ENCODE data around the gene MAD1L1.
"Not testable (repeated sequence)": the region's sequence is repeated elsewhere in the genome, so short reads cannot be mapped to it uniquely, and the experiment has no call there.

The MAD1L1 gene

DNA sequence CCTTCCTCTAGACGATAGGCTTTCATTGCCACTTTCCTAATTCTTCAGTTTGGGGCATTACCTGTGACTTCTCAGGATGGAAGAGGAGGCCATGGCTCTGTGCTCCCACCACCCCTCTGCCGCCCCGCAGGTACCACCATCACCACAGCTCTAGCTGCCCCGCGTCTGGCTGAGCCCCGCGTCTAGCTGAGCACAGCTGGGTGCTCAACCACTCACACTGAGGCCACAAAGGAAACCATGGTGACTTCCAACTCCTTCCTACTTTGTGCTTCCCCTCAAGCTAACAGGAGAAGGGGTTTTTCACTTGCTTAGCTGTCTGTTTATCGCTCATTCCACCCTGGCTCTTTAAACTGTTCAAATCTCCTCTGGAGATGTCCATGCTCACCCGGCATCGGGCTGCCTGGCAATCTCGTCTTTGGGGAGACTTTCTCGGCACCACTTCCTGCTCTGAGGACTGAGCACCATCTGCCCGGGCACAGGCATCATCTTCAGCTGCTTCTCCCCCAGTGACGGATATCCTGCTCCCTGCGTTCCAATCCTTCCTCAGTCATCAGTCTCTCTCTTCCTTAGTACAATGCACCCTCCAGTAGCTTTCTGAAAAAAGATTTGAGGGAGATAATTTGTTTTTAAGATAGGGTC lies 59.4 kb downstream of the MAD1L1 start:
- DNase-seq (ENCODE audit: low spot score), result no peak

DNA sequence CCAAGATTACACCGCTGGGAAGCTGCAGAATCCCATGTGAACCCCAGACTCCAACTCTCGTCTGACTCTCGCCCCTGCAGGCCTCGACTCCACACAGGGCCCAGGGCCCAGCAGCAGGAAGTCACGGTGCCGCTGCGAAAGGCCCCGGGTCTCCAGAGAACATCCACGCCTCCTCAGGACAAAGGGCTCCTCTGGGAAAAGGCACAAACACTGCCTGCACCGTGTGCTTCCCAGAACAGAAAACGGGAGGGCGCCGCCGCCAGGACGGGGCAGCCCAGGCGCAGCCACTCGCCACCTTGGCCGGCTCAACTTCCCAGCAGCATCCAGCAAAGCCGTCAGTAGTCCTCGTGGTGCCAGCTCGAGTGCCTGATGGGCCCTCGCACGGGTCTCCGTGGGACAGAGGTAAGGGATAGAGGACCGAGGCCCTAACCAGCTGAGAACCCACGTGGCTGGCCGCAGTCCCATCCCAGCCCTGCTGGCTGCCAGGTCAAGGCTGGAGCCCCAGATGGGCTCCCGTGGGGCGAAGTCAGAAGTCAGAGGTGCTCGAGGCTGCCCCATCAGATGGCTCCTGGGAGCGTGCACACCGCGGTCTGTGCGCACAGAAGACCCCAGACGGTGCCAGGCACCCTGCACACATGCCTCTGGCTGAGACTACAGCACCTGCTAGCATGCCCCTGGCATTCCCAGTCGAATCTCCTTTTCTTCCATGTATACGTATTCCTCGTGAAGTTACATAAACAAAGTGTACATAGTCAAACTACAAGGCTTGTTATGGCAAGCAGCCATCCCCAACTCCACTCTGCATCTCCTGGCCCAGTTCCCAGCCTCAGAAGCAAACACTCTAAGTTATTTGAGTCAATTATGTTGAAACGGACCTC lies 60.2 kb downstream of the MAD1L1 start:
- no peak for DNase-seq (ENCODE audit: low spot score)

DNA sequence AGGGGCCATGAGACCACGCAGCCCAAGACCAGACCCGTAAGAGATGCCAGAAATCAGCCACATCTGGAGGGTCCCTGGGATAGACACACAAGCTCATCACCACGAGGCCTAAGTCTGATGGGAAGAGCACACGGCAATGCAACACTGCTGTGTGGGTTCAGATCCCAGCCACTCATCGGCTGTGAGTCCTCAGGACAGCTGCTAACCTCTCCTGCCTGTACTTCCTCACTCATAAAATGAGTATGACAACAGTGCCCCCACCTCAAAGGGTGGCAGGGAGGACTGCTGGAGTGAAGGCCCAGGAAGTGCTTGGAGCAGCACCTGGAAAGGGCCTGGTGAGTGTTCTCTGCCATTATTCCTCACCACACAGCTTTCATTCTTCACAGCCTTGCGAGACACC lies 60.9 kb downstream of the MAD1L1 start:
- no peak for DNase-seq (ENCODE audit: low spot score)

DNA sequence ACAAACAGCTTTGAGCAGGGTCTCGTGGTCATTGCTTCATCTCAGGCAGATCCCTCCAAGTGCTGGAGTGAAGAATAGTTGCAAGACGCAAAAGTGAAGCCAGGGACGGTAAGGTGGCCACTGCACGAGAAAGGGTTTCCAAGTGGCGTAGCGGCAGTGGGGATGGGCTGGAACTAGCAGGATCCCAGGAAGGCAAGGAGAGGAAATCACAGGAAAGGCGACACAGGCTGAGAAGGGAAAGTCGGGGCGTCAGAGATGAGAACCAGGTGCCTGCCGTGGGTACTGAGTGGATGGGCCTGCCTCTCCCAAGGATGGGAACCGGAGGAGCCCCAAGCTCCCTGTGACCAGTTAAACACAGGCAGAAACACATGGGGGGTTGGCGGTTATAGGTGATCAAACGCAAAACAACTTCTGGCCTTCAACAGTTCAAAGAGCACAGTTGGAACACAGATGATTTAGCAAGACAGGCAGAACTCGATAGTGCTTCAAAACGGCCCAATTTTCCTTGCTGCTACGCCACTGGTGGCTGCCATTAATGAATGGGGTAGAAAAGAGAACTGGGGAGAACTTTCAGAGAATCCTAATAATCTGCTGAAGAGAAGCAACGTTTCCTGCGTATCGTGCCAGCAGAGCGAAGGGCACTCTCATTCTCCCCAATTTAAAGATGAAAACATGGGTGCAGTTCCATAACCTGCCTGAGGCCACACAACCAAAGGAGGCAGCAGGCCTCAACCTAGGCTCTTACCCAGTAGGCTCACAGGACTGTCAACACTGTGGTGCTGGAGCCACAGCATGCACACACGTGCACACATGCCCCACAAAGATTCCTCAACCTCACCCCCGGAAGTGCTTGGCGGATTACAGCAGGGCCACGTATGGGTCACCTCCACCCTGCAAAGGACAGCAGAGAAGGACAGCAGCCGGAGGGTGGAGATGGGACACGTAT lies 61.9 kb downstream of the MAD1L1 start:
- no peak for DNase-seq (ENCODE audit: low spot score)

DNA sequence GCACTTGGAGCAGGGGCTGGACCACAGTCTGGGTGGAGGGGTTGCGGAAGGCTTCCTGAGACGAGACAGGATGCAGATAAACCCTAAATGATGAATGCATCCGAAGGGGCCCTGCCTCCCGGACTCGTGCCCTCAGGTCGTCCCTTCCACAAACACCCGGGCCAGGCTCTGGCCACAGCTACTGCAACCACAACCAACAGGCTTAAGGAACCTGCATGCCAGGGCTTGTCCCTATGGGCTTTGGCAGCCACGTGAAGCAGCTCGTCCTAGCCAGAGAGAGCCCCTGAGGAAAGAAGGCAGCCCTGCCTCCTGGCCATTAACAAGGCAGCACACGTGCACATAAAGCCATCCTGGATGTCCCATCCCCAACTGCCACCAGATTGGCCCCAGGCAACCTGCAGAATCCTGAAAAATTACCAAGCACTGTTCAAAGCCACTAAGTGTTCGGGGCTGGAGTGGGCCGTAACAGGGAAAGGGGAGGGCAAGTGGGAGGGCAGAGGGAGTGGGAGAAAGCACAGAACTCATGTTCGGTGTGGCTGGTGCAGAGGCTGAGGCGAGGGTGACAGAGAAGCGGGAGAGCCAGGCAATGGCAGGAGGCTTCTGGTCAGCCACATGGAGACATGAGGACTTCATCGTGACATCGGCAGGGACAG lies 62.7 kb downstream of the MAD1L1 start:
- no peak for DNase-seq (ENCODE audit: low spot score)

DNA sequence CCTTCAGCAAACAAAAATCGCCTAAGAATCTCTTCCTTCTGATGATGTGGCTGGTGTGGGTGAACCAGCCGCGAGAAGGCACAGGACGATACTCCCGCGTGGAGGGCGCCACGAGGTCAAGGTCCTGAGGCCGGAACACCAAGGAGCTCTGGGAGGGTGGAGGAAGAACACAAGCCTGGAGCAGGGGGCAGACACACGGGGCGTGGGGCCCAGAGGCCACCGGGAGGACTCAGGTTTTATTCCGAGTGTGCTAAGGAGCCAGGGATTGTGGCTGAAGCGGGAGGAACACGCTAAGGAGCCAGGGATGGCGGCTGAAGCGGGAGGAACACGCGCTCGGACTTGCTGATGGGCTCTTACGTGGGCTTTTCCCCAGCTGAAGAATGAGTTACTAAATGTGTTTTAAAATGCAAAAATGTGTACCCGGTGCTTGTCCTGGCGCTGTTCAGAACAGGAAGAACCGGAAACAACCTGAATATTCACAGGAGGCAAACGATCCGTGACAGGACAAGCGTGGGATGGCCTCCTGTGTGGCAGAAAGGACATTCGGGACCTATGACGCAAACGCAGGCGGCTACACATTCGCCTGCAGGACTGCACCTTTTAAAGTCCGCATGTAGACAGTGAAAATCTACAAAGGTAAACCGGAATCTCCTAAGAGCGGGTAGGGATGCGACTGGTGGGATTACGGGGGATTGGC lies 64.0 kb downstream of the MAD1L1 start:
- DNase-seq (ENCODE audit: low spot score), result no peak

DNA sequence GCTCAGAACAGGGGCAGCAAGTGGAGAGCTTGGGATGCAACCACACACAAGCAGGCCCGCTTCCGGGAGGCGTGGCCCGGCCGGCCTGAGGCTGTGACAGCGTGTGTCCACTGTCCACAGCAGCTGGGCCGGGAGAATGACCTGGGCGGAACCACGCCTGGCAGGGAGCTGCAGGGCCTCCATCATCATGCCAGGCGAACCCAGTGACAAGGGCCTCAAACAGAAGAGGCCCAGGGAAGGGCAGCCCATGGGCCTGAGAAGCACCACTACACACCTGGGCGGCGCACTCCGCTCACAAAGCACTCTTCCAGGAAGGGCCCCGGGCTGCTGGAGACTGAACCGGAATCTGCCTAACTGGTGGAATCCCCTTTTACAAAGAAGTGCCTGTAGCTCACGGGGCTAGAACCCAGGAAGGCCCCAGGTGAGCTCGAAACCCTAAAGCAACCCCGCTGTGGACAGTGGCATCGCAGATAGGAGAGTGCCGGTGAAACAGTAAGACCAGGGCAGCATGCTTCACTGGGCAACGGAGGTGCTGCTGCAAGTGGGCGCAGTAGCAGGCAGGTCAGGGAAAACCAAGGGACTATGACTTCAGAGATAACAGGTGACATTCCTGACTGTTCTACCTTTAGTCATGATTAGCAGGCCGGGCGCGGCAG lies 66.0 kb downstream of the MAD1L1 start:
- DNase-seq (ENCODE audit: low spot score), result no peak

DNA sequence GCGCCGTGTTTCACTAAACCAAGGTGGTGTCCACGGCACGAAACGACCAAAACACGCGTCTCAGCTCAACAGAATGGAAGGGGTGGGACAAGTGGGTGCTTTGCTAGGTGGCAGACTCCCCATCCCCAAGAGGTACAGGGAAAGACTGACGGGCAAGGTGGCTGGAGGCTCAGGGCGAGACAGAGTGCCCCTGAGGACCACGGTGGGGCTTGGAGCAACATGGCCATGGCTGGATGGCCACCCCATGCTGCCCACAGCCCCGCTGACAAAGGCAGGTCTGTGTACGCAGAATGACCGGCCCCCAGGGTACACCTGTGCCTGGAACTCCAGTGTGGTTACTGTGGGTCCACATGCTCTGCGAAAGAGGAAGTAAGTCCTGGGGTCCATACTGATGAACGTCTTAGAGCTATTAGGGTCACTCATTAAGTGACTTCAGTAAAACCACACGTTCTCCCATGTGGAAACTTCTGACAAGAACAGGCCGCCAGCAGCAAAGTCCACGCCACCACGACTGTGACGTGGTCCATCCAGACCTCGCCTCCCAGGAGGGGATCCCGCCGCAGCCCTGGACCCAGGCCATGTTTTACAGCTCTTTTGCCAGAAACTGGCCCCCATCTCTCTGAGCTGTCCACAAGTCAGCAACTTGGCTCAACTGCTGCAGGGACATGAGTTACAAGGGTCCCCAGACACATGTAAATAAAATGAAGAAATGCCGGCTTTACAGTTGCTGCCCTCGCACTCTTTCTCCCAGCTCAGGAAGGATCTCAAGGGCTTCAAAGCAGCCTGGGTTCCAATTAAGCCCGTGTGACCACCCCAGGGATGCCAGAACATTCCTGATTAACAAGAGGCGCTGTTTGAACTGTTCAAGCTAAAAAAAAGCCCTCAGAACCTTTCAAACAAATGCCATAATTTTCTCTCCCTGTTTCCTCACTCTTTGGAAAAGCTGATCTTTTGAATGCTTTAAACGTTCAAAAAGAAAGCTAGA lies 66.8 kb downstream of the MAD1L1 start:
- no peak for DNase-seq (ENCODE audit: low spot score)

DNA sequence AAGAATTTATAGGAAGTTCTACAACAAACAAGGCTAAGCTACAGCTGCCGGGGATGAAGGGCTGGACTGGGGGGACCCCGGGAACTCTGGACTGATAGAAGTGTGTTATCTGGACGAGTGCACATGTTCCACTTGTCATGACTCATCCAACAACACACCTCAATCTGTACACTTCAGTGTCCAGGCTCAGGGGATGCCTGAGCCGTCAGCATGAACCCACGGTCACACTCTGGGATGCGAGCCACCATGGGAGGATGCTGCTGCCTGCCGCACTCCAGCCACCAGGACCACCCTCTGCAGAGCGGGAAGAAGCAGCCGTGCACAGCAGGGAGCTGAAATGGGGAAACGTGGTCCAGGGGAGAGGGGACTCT lies 67.5 kb downstream of the MAD1L1 start:
- peak; percentile 55 for DNase-seq (ENCODE audit: low spot score)

DNA sequence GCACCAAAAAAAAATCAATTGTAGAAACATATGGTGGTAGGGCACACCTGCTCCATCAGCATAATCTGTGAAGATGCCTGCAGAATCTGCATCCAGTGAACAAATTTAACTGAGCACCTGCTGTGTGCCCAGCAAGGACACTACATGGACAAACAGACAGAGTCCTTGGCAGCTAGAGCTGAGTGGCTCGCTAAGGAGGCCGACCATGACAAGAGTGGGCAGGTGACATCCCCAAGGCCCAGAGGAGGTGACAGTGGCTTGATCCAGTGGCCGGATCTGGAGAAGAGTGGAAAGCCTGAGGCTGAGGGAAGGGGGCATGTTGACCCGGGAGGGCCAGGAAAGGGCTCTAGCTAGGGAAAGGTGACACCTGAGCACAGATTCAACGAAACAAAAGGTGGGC lies 68.1 kb downstream of the MAD1L1 start:
- DNase-seq (ENCODE audit: low spot score), result no peak

DNA sequence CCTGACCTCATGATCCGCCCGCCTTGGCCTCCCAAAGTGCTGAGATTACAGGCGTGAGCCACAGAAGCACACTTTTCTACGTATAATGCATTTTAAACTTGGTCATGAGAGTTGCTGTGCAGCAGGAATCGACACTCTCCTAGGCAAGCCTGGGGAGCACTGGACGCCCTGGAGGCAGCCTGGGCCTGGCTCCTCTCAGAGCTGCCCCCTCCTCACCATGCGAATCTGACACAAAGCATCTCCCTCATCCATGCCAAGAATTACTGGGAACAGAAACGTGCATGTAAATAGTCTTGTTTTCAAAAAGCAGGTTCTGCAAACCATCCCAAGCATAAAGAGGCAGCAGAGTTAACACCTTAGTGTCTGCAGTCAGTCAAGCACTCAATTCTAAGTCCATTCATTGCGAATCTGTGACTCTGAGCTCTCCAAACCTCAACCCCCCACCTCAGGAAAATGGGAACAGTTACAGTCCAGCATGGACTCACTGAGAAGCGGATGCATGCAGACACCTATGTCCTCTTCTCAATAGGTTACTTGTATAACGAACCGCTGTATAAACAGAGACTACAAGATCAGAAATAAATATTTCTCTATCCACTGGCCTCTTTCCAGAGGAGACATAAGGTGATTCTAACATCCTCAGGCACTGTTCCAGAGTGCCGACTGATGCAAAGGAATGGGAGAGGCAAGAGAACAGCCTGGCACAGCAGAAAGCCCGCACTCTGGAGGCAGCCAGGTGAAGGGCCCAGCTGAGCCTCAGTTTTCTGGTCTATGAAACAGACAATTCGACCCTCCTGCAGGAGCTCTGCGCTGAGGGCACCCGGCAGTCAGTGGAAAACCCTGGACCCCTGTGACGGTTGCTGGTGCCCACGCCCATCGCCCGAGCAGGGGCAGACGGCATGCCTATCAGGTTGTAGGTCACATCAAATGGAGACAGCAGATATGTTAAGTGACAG lies 68.9 kb downstream of the MAD1L1 start:
- no peak for DNase-seq (ENCODE audit: low spot score)

DNA sequence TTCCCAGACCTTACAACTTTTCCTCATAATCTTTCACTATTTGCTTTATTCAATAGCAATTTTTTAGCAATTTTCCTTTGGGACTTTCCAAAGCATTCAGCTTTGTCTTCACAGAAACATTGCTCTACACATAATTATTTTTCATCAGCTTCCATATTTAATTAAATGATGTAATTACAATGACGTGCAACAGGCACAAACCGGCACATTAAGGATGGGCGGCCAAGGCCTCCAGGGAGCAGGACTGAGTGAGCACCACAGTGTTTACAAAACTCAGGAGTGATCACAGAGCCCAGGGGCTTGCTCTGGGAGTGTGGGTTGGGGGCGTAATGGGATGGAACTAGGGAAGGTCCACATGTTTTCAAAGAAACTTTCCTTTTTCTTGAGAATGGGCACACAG lies 69.8 kb downstream of the MAD1L1 start:
- no peak for DNase-seq (ENCODE audit: low spot score)

DNA sequence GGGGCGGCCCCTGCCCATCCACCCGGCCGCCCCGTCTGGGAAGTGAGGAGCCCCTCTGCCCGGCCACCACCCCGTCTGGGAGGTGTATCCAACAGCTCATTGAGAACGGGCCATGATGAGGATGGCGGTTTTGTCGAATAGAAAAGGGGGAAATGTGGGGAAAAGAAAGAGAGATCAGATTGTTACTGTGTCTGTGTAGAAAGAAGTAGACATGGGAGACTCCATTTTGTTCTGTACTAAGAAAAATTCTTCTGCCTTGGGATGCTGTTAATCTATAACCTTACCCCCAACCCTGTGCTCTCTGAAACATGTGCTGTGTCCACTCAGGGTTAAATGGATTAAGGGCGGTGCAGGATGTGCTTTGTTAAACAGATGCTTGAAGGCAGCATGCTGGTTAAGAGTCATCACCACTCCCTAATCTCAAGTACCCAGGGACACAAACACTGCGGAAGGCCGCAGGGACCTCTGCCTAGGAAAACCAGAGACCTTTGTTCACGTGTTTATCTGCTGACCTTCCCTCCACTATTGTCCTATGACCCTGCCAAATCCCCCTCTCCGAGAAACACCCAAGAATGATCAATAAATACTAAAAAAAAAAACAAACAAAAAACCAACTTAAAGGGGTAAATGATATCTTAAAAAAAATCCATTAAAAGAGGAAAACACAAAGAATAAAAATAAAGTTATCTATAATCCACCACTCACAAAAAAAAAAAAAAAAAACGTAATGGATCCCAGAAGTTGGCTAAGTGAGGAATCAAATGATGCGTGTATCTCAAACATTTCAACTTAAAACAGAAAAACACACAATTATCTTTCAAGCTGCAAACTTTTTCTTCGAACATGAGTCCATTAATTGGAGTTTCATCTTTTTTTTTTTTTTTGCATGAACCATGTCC lies 70.5 kb downstream of the MAD1L1 start:
- DNase-seq (ENCODE audit: low spot score), result not testable (repeated sequence)

DNA sequence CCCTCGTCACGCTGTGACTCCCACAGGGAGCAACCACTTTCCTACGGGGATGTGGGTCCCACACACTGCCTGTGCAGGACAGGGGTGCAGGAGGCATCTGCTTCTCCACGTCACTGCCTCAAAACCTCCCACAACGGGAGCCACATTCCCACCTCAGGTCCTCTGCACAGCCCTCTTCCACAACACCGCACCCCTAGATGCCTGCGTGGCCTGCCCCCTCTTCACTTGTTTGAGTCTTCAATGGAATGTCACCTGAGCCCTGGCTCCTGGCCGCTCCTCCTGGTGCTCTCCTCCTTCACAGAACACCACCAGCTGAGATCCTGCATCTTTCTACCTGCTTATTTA lies 73.6 kb downstream of the MAD1L1 start:
- DNase-seq (ENCODE audit: low spot score), result no peak

DNA sequence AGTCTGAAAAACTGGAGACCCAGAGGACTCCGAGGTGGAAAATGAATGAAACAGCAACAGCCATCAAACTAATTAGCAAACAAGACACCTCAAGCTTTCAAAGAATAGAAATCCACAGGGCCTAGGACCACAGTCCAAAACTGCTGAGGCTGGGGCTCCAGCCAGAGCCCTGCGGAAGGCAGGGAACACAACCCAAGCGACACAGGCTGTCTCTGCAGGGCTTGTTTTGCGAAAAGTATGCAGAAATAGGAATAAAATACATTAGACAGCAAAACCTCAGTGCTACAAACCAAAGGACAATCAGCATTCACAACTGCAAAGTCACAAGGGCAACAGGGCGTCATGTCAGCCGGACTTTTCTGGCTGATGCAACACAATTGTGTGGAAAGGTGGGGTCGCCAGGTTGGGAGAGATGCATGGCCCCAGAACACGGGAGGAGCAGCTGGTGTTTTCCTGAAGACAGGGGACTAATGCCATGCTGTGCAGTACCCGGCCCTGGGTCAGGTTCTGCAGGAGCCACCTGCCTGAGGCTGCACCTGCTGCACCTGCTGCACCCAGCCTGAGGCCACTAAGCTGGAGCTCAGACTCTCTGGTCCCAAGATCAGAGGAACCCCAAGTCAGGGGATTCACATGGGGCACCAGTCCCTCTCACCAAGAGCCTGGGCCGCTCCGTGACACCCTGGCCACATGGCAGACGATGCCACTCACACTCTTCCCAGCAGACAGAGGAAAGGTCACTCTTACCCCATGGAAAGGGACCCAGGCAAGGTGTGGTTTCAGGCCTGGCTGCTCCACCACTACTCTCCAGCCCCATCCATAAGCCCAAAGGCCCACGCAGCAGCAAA lies 74.2 kb downstream of the MAD1L1 start:
- no peak for DNase-seq (ENCODE audit: low spot score)

DNA sequence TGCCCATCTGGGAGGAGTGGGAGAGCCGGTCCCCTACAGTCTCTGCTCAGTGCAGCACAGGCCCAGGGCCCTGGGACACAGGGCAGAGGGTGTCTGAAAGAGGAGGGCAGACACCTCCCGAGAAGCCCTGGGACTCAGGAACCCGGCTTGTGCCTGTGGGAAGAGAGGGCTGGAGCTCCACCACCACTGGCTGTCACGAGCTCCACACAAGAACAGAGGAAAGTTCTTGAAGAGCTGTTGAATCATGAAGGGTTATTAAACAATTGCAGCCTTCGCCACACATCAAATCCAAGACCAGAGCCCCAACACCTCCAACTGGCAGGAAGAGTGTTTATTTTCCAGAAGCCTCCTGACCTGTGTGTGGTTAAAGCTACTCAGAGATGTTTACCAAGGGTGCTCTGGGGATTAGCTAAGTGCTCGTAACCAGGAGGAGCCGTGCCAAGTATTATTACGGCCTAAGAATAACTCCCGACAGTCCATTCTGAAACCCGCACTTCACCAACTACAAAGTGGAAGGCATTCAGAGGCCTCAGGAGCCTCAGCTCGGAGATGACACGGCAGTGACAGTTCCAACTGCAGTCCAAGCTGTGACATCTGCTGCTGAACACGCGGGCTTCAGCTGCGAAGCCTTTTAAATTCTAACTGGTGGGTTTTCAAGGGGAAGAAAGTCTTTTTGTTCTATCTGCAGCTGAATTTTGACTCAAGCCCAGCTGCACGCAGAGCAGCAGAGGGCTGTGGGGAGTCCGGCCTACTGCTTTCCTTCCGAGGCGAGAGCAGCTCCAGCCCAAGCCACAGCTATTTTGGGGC lies 75.1 kb downstream of the MAD1L1 start:
- no peak for DNase-seq (ENCODE audit: low spot score)

Data from hematopoietic multipotent progenitor cell treated with erythropoietin and hydrocortisone succinate and interleukin-3 and kit ligand, for 15 days (in vitro differentiated cells).